Right lobe of liver (tissue), 6 donors: Measurements from ENCODE around the gene EPGN. TPM values are rescaled to one million over a fixed set of nuclear protein-coding genes. Genes with fewer than 3 reads are reported as not detected.

Source experiments
- ATAC-seq, 4 donors: fragments of 200-7000 bp; cut with Tn5 transposase; one replicate each; pipeline ENCODE4 v1.9.1; 2020; ENCODE audit warnings: mild to moderate bottlenecking in 4 of 4, moderate library complexity in 4 of 4
- DNase-seq, 3 donors: peaks; one replicate each; pipeline ENCODE4 v3.0.0-alpha.2; 2020
- H3K27ac ChIP-seq, 3 donors: fragments of 200-600 bp; one replicate each; pipeline ENCODE4 v1.8.0; 2022
- H3K27me3 ChIP-seq, 2 donors: fragments of 200-600 bp; one replicate each; pipeline ENCODE4 v1.8.0; 2022
- H3K36me3 ChIP-seq, 4 donors: fragments of 200-600 bp; sonication (generic) in 1 of 4; one replicate each; pipeline versions ENCODE4 v1.5.1 to v1.8.0; 2017 to 2022; ENCODE audit warnings: control low read depth in 1 of 4
- H3K4me1 ChIP-seq, 4 donors: fragments of 200-600 bp; sonication (generic) in 1 of 4; one replicate each; pipeline versions ENCODE4 v1.5.1 to v1.8.0; 2017 to 2022; ENCODE audit warnings: control low read depth in 1 of 4
- H3K4me3 ChIP-seq, 3 donors: fragments of 200-600 bp; one replicate each; pipeline ENCODE4 v1.8.0; 2022
- H3K9me3 ChIP-seq, 4 donors: fragments of 200-600 bp; sonication (generic) in 1 of 4; one replicate each; pipeline versions ENCODE4 v1.5.1 to v1.8.0; 2017 to 2022; ENCODE audit warnings: control low read depth in 1 of 4
- CTCF ChIP-seq, 4 donors: fragments of 200-600 bp in 3 of 4; fragments of 450-650 bp in 1 of 4; IDR thresholded peaks; one replicate each; pipeline versions ENCODE4 v1.5.1 to v1.8.0; 2016 to 2022; ENCODE audit warnings: antibody characterized with exemption in 4 of 4, mild to moderate bottlenecking in 2 of 4
- POLR2A ChIP-seq: fragments of 450-650 bp; IDR thresholded peaks from one replicate; pipeline ENCODE4 v1.6.1; 2017; ENCODE audit warnings: antibody characterized with exemption, mild to moderate bottlenecking
- whole genome bisulfite sequencing: methylation state at CpG from one replicate; pipeline ENCODE4 v1.1.6; 2018; ENCODE audit warnings: low coverage, low lambda C conversion rate; ENCODE audit not compliant: insufficient coverage; ENCODE audit errors: missing lambda C conversion rate; 5-methylcytosine and 5-hydroxymethylcytosine counted together
- intact Hi-C, 2 donors: fragments of 100-400 bp; cut with DNase I; formaldehyde crosslinking; loops; one replicate each; pipeline versions ENCODE4 v1.11.2 to v1.14.1; 2022
- total RNA-seq, 6 experiments: library from RNA; depleted of rRNA in 2 of 6; stranded (reverse); fragments of >200 nt in 2 of 6; fragmentation: NEBNext Ultra II Directional in 3 of 6; extraction: Animal tissue kit (Norgen Biotek cat#: 25700) in 3 of 6; gene quantifications; one replicate each; pipeline versions ENCODE4 v1.1.0 to v1.2.4, GENCODE V29; 2016 to 2023
- donor health status: DM: no; HTN: yes; CAD: no.
- donor health status: DM: no; HTN: no; CAD: no.
- donor health status: DM: no; HTN: no; CAD: no.
- donor health status: DM: no; HTN: yes; CAD: no.
- donor health status: DM: no; HTN: yes; CAD: no.

EPGN gene
- total RNA-seq, 6 experiments from 2014 or later, result not detected

GRCh38 chr4:74287791-74288190 lies 20.5 kb upstream of the EPGN start:
- TF ChIP-seq CTCF (IDR thresholded peaks at IDR 0.05) (no peak), POLR2A (no peak)
- Histone ChIP-seq H3K9me3 (no peaks in the 10 kb centered on the region), H3K4me1 (no peaks in the 10 kb centered on the region), H3K27me3 (no peaks in the 10 kb centered on the region), H3K27ac (no peak overlapping the region), H3K4me3 (no peak overlapping the region), H3K36me3 (no peaks in the 10 kb centered on the region)
- DNase-seq, result no peak
- intact Hi-C loops, result no loop called here
- no peak for ATAC-seq

- WGBS, result 85% methylated on average over 1 of the region's 1 CpG
- Histone ChIP-seq H3K27ac (no peak overlapping the region), H3K36me3 (no peaks in the 10 kb centered on the region), H3K27me3 (no peaks in the 10 kb centered on the region), H3K4me1 (no peaks in the 10 kb centered on the region), H3K9me3 (no peaks in the 10 kb centered on the region), H3K4me3 (no peak overlapping the region)
- intact Hi-C loops, result no loop called here
- no peak for ATAC-seq
- DNase-seq, result no peak
- TF ChIP-seq CTCF (IDR thresholded peaks at IDR 0.05), result no peak
- no peak for TF ChIP-seq POLR2A
These were observed 16.8 kb upstream of the EPGN start for GRCh38 chr4:74291471-74291870.

GRCh38 chr4:74292111-74292870 lies 16.0 kb upstream of the EPGN start:
- ATAC-seq, result no peak
- no peak overlapping the region for H3K4me3 ChIP-seq
- no peak for DNase-seq
- TF ChIP-seq CTCF (IDR thresholded peaks at IDR 0.05), result no peak
- no peak for TF ChIP-seq POLR2A
- no peaks in the 10 kb centered on the region for H3K36me3 ChIP-seq
- no peak overlapping the region for H3K27ac ChIP-seq
- H3K27me3 ChIP-seq, result no peaks in the 10 kb centered on the region
- H3K9me3 ChIP-seq, result no peaks in the 10 kb centered on the region
- H3K4me1 ChIP-seq, result no peaks in the 10 kb centered on the region
- intact Hi-C loops, result no loop called here

- TF ChIP-seq POLR2A (no peak), CTCF (IDR thresholded peaks at IDR 0.05) (no peak)
- no peaks in the 10 kb centered on the region for H3K9me3 ChIP-seq
- H3K4me3 ChIP-seq, result no peak overlapping the region
- ATAC-seq (no peak), DNase-seq (no peak)
- no peaks in the 10 kb centered on the region for H3K4me1 ChIP-seq
- 92% methylated on average over 2 of the region's 2 CpGs for WGBS
- no peak overlapping the region for H3K27ac ChIP-seq
- H3K27me3 ChIP-seq, result no peaks in the 10 kb centered on the region
- intact Hi-C loops, result no loop called here
- H3K36me3 ChIP-seq, result no peaks in the 10 kb centered on the region
These were observed 14.7 kb upstream of the EPGN start for GRCh38 chr4:74293558-74293957.

- WGBS, result 100% methylated on average over 1 of the region's 1 CpG
- Histone ChIP-seq H3K4me1 (no peaks in the 10 kb centered on the region), H3K36me3 (no peaks in the 10 kb centered on the region), H3K27ac (no peak overlapping the region), H3K27me3 (no peaks in the 10 kb centered on the region), H3K9me3 (no peaks in the 10 kb centered on the region), H3K4me3 (no peak overlapping the region)
- TF ChIP-seq POLR2A, result no peak
- no peak for TF ChIP-seq CTCF (IDR thresholded peaks at IDR 0.05)
- no peak for DNase-seq
- intact Hi-C loops, result no loop called here
- no peak for ATAC-seq
These were observed 13.6 kb upstream of the EPGN start for GRCh38 chr4:74294681-74295080.
